ENCODE data around the gene WSB2. TPM values are rescaled to one million over a fixed set of nuclear protein-coding genes. Genes with fewer than 3 reads are reported as not detected.

Gene WSB2
- total and polyA plus RNA-seq, 10 of the 15 experiments (the other 5 are each of a cell fraction or from before 2014, with no cell fraction given) = 18.3 to 82.6 (median 43.7) TPM

GRCh38 chr12:118107694-118108093 lies 46.7 kb upstream of the WSB2 start (continued):
- no peak for TF ChIP-seq IRF5 (IDR thresholded peaks at IDR 0.05; ENCODE audit: borderline replicate concordance)
- TF ChIP-seq RELB (IDR thresholded peaks at IDR 0.05; ENCODE audit: low read depth) = no peak
- no peak for TF ChIP-seq HCFC1 (IDR thresholded peaks at IDR 0.05; ENCODE audit: low read length)

- SMC1A ChIA-PET (ENCODE audit: uncharacterized antibody, unreplicated experiment) = interaction anchor here (0.6 kb wide), 1 partner anchor 37 kb away, joined by 3 read pairs; no protein-coding TSS in a partner anchor
- no peak for TF ChIP-seq TCF7 (IDR thresholded peaks at IDR 0.05; ENCODE audit: borderline replicate concordance)
- no peak for TF ChIP-seq HSF1 (IDR thresholded peaks at IDR 0.05; ENCODE audit: low read depth, low read length)
- TF ChIP-seq HDGF (IDR thresholded peaks at IDR 0.05) = no peak
- TF ChIP-seq POLR2AphosphoS2 (IDR thresholded peaks at IDR 0.05; ENCODE audit: low read depth, low read length) = no peak
- intact Hi-C loops (cut with micrococcal nuclease; ENCODE audit: unreplicated experiment) (no loop called here), in situ Hi-C loops (cut with MboI) (loop anchor here (25.0 kb wide), 2 partner anchors 930 to 1430 kb away; no protein-coding TSS in a partner anchor)
- ATAC-seq (no peak), FAIRE-seq (no peak), DNase-seq (ENCODE audit: low read depth, low spot score) (no peak)
- Histone ChIP-seq H4K20me1 (ENCODE audit: control insufficient read depth, insufficient read depth) (no peaks in the 10 kb centered on the region), H3K9me3 (replicated peaks; ENCODE audit: control insufficient read depth, insufficient read depth, low read length) (no peaks in the 10 kb centered on the region), H3K79me2 (ENCODE audit: control insufficient read depth, insufficient read depth, low read length) (no peaks in the 10 kb centered on the region), H3K27me3 (replicated peaks in 1 of 2; ENCODE audit: control insufficient read depth in 2 of 2, insufficient read depth in 2 of 2, low read length in 1 of 2) (peaks cover 4 to 8% of the 10 kb centered on the region in 2 experiments; a peak in 3 of 4 replicates), H3K4me2 (ENCODE audit: control insufficient read depth, insufficient read depth) (no peak overlapping the region), H3K4me3 (no peak overlapping the region), H3K27ac (ENCODE audit: control insufficient read depth, insufficient read depth) (no peak overlapping the region), H3K4me1 (ENCODE audit: control insufficient read depth, insufficient read depth, low read length) (no peaks in the 10 kb centered on the region; the same call in 1 of the 2 replicates), H3K9ac (ENCODE audit: control insufficient read depth, insufficient read depth, low read length) (no peak overlapping the region), H2AFZ (ENCODE audit: control insufficient read depth, low read depth, low read length) (no peak overlapping the region), H3K36me3 (ENCODE audit: control insufficient read depth in 2 of 2, insufficient read depth in 2 of 2, low read length in 1 of 2) (no peaks in the 10 kb centered on the region)
- 100% methylated on average over 3 of the region's 4 CpGs for WGBS (ENCODE audit: insufficient coverage, insufficient replicate concordance, low lambda C conversion rate, missing lambda C conversion rate)
- no TSS peak for BruUV-seq (replicated peaks)
- POLR2A ChIA-PET = no interaction called here
- CTCF ChIA-PET = no interaction called here
- RAD21 ChIA-PET (ENCODE audit: unreplicated experiment) = no interaction called here
Observed at GRCh38 chr12:118107011-118107410, 46.0 kb upstream of the WSB2 start.
